GM13976 (cell line): Measurements from ENCODE around the gene LONRF2.

Source experiments
- DNase-seq: peaks from one replicate; pipeline ENCODE4 v3.0.0; 2012; ENCODE audit warnings: low spot score
- in situ Hi-C: fragments of 300-500 bp; cut with MboI; formaldehyde crosslinking; loops from one replicate; pipeline ENCODE4 v1.12.0; 2022; ENCODE audit warnings: low sequenced_read_pairs, mixed read lengths, inconsistent platforms; ENCODE audit not compliant: unreplicated experiment
- TF ChIP-seq, protein P1 (sequence below): IDR thresholded peaks from 2 replicates; pipeline ENCODE4 v1.5.1; 2012; ENCODE audit warnings: borderline replicate concordance, mild to moderate bottlenecking; ENCODE audit not compliant: insufficient read depth; ENCODE audit errors: extremely low read depth, missing control alignments, control extremely low read depth

Gene LONRF2

DNA sequence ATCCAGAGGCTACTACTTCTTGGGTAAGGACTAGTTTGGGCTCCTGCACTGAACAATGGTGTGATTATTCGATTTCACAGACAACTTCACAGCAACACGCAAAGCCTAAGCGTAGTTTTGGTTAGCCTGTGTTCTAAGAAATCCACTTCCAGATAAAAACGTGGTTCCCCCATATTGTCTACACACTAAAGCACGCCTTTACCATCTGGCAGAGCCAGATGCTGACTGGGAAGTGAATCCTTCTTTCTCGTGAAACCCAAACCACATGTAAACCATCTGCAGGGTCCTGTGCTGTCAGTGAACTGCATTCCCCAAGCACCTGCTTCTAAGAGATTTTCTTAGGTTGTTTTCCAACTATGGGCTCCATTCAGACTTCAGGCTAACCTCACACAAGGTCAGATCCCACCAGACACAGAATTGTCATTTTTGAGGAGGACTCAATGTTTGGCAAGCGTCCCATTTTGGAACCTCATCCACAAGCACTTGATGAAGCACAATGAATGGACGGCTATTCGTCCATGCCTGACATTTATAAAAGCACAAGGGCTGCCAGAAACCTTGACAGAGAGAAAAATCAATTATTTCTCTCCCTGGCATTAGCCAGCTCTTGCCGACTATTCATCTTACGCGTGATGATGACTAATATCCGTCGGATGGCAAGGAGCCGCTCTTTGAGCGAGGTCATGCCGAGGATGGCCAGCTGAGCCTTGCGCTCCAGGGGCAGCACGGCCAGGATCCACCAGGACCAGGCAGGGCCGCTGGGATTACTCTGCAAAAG is 38.4 kb downstream of the LONRF2 start:
- in situ Hi-C loops, result no loop called here
- DNase-seq, result no peak
- TF ChIP-seq, protein P1, sequence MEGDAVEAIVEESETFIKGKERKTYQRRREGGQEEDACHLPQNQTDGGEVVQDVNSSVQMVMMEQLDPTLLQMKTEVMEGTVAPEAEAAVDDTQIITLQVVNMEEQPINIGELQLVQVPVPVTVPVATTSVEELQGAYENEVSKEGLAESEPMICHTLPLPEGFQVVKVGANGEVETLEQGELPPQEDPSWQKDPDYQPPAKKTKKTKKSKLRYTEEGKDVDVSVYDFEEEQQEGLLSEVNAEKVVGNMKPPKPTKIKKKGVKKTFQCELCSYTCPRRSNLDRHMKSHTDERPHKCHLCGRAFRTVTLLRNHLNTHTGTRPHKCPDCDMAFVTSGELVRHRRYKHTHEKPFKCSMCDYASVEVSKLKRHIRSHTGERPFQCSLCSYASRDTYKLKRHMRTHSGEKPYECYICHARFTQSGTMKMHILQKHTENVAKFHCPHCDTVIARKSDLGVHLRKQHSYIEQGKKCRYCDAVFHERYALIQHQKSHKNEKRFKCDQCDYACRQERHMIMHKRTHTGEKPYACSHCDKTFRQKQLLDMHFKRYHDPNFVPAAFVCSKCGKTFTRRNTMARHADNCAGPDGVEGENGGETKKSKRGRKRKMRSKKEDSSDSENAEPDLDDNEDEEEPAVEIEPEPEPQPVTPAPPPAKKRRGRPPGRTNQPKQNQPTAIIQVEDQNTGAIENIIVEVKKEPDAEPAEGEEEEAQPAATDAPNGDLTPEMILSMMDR, result no peak

DNA sequence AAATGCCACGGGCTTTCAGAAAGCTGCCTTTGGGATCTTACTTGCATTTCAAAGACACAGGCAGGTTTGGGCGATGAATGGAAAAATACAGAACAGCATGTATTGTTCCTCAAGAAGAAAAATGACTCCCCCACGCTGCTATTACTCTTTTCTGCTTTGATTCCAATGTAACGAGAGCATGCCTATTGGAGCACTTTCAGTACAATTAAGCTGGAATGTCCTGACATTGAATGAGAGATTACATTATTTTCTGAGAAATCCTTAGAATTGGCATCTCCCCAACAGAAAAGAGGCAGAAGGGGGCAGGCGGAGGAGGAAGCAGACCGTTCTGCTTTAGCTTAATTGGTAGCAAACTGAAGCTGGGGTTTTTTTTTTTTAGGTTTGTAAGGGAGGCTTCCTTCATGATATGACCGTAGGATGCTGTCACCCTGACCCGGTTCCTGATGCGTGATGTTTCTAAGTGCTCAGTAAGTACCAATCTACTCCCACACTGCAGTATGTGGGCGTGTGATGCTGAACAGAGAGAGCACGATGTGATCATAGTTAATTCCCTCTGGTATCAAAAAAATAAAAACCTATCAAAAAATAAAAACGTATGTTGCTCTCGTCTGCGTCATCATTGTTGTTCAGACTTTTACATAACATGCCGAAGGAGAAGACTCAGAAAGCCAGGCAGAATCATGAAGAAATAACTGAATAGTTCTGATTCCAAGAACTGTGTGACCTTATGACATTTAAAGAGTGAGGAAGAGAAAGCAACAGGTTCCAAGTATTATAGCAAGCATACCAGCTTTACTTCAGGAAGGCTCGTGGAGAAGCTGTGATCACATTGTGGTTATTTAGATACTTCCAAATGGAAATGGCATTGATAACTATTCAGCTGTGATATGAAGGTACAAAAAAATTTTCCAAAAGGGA is 40.5 kb downstream of the LONRF2 start:
- TF ChIP-seq, protein P1, result no peak
- in situ Hi-C loops, result no loop called here
- no peak for DNase-seq

DNA sequence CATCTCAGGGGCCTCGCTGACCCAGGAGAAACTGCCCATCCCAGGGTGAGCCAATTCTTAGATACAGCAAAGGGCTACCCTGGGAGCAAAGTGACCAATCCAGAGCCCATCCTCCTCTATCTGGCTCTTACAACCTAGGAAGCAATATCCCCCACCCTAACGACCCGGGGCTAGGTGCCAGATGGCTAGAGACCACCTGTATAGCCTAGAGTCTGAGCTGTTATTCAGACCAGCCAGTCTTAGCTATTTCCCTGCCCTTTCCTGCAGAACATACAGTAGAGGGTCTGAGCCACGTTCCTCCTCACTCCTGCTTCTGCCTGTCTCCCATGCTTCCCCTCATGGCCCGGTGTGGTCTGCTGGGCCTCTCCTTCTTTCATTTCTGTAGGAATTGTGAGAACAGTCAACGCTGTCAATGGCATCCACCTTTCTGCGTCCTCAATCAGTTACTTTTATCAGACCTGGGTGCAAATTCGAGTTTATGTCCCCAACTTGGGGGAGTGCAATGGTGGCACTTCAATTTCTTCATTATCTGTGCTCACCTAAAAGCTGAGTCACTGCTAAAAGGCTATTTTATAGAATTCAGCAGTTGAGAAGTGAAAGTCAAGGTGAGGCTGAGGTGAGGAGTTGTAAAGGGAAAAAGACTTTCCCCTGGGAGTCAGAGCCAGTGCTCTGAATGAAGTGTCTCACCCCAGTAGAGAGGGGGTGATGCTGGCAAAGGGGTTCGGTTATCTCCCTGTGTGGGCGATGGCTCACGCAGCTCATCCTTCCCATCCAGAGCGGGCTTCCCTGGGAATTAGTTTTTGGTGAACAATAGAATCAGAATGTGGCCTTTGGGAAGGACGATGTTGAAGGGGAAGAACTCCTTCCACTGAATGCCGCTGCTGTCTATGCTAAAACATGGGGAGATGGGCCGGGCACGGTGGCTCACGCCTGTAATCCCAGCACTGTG is 42.4 kb downstream of the LONRF2 start:
- in situ Hi-C loops, result no loop called here
- TF ChIP-seq, protein P1, result no peak
- DNase-seq, result no peak

DNA sequence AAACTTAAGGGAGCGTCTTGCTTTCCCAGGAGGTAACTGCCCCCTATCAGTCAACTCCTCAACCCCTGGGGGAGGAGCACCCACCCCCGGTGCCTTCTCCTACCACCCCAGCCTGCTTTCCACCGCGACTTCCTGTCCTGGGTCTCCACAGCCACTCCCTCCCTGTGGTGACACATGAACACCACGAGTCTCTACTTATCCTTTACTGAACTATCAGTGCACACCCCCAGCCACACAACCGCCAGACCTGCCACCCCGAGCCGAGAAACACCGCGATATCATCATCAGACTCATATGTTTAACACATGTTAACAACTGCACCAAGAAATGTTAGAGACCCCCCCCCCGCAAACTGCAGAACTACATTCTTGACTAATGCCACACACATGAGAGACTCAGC is 43.3 kb downstream of the LONRF2 start:
- TF ChIP-seq, protein P1, result no peak
- no peak for DNase-seq
- in situ Hi-C loops, result no loop called here

DNA sequence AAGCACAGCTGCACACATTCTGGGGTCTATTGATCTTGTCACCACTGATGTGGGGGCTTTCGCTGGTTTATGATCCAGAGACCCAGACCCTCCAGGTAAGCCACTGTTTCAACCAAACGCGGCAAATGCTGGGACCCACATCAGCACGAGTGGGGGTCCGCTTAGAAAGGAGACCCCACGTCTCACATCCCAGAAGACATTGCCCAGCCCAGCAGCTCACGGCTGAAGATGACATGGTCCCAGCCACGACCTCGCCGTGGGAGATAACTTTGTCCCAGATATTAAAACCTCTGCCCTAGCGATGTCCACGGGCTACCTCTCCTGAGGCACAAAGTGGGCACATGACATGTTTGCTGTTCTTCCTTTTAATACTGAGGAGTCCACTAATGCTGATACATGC is 43.8 kb downstream of the LONRF2 start:
- no peak for DNase-seq
- in situ Hi-C loops, result no loop called here
- TF ChIP-seq, protein P1, result no peak
